Ishikawa (cell line): Measurements from ENCODE around the gene WWTR1.

Experiments
- CEBPB ChIP-seq: IDR thresholded peaks from 2 replicates; pipeline ENCODE4 v1.6.1; 2012
- CREB1 ChIP-seq: IDR thresholded peaks from 2 replicates; pipeline ENCODE4 v1.6.1; 2012; ENCODE audit warnings: low read depth
- EGR1 ChIP-seq: IDR thresholded peaks from 2 replicates; pipeline ENCODE4 v1.6.1; 2012
- EP300 ChIP-seq: IDR thresholded peaks from 2 replicates; pipeline ENCODE4 v1.6.1; 2012; ENCODE audit warnings: borderline replicate concordance
- FOXM1 ChIP-seq: IDR thresholded peaks from 2 replicates; pipeline ENCODE4 v1.6.1; 2012; ENCODE audit warnings: low read depth, borderline replicate concordance
- NFIC ChIP-seq: IDR thresholded peaks from 2 replicates; pipeline ENCODE4 v1.6.1; 2012
- RAD21 ChIP-seq: IDR thresholded peaks from 2 replicates; pipeline ENCODE4 v1.6.1; 2012; ENCODE audit warnings: low read depth
- TAF1 ChIP-seq: IDR thresholded peaks from 2 replicates; pipeline ENCODE4 v1.6.1; 2012; ENCODE audit warnings: low read depth, mild to moderate bottlenecking
- TCF12 ChIP-seq: IDR thresholded peaks from 2 replicates; pipeline ENCODE4 v1.6.1; 2012; ENCODE audit warnings: low read depth
- TEAD4 ChIP-seq: IDR thresholded peaks from 2 replicates; pipeline ENCODE4 v1.6.1; 2012
- YY1 ChIP-seq: IDR thresholded peaks from 2 replicates; pipeline ENCODE4 v1.6.1; 2012; ENCODE audit warnings: low read depth
- ZBTB7A ChIP-seq: IDR thresholded peaks from 2 replicates; pipeline ENCODE4 v1.6.1; 2012; ENCODE audit warnings: low read depth
- TF ChIP-seq, protein P1 (sequence below): IDR thresholded peaks from 2 replicates; pipeline ENCODE4 v1.6.1; 2012
- TF ChIP-seq, protein P2 (sequence below): IDR thresholded peaks from 2 replicates; pipeline ENCODE4 v1.6.1; 2012; ENCODE audit warnings: low read depth, mild to moderate bottlenecking
- TF ChIP-seq, protein P3 (sequence below): IDR thresholded peaks from 2 replicates; pipeline ENCODE4 v1.6.1; 2012

Gene WWTR1

DNA sequence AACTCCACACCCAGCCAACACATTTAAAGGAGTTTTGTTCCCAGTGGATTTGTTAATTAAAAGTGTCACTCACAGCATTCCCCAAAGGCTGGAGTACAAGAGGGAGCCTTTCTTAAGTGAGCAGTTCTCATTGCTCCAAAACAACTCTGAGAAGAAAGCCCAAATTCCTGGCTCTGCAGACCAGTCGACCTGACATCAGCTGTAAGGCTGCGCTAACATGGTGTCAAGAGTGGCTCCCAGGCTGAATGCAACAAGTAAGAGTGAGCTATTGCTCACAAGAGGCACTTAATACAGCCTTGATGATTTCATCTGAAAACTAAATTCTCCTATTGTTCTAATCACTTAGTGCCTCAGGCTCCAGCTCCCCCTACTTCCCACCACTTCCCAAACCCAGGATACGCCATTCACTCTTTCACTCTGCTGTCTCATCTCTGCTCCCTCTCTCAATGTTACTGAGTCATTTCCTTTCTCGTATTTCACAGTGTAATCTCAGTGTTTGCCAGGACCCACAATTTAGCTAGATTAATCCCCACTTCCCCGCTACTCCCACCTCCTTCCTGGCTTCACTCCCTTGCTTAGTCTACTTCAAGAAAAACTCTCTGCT is 81.8 kb downstream of the WWTR1 start:
- TF ChIP-seq RAD21 (peak; percentile 2; the same call in 1 of the 2 replicates), CEBPB (no peak), EGR1 (no peak), TEAD4 (no peak), YY1 (peak; percentile 51; the same call in 1 of the 2 replicates), EP300 (peak; percentile 84), TAF1 (no peak), NFIC (peak; percentile 45; the same call in 1 of the 2 replicates), TCF12 (peak; percentile 68), FOXM1 (peak; percentile 63; the same call in 1 of the 2 replicates), ZBTB7A (0 out of 2 replicates have a peak, but pooled peaks have one; percentile 49)
- TF ChIP-seq, protein P1, sequence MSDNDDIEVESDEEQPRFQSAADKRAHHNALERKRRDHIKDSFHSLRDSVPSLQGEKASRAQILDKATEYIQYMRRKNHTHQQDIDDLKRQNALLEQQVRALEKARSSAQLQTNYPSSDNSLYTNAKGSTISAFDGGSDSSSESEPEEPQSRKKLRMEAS = peak; percentile 42; the same call in 1 of the 2 replicates
- TF ChIP-seq, protein P2, sequence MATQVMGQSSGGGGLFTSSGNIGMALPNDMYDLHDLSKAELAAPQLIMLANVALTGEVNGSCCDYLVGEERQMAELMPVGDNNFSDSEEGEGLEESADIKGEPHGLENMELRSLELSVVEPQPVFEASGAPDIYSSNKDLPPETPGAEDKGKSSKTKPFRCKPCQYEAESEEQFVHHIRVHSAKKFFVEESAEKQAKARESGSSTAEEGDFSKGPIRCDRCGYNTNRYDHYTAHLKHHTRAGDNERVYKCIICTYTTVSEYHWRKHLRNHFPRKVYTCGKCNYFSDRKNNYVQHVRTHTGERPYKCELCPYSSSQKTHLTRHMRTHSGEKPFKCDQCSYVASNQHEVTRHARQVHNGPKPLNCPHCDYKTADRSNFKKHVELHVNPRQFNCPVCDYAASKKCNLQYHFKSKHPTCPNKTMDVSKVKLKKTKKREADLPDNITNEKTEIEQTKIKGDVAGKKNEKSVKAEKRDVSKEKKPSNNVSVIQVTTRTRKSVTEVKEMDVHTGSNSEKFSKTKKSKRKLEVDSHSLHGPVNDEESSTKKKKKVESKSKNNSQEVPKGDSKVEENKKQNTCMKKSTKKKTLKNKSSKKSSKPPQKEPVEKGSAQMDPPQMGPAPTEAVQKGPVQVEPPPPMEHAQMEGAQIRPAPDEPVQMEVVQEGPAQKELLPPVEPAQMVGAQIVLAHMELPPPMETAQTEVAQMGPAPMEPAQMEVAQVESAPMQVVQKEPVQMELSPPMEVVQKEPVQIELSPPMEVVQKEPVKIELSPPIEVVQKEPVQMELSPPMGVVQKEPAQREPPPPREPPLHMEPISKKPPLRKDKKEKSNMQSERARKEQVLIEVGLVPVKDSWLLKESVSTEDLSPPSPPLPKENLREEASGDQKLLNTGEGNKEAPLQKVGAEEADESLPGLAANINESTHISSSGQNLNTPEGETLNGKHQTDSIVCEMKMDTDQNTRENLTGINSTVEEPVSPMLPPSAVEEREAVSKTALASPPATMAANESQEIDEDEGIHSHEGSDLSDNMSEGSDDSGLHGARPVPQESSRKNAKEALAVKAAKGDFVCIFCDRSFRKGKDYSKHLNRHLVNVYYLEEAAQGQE = no peak

DNA sequence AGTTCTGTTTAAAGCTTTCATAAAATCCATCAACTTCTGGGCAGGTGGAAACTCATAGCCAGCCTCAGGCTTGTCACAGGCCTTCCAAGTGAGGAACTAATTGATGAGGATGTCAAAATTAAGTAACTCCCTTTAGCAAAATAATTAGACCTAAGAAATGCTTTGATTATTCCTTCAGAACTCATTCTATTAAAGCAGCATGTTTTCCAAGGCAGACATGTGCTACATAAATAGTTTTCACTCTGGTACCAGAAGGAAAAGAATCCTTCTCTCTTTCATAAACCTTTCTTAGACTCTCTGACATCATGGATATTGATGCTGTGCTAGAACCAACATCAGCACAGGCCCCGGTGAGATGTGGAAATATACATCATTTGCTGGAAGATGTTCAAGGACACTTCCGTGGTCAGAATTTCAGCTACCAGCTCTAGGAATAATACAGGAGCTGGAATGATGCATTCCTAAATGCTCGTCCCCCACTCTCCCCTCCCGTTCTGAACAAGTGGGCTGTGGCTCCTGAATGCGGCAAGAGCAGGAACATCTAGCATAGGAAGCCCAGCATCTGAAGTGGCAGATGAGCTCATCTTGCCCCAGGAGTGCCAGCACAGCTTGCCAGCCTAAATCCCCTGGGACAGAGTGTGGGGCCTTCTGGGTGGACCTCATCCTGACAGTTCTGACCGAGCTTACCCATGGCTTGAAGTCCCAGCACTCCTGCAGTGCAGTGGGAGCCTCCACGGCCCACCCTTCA is 82.4 kb downstream of the WWTR1 start:
- no peak for TF ChIP-seq ZBTB7A
- no peak for TF ChIP-seq TAF1
- no peak for TF ChIP-seq YY1
- TF ChIP-seq, protein P1 = no peak
- no peak for TF ChIP-seq EGR1
- TF ChIP-seq TCF12 = no peak
- TF ChIP-seq, protein P3, sequence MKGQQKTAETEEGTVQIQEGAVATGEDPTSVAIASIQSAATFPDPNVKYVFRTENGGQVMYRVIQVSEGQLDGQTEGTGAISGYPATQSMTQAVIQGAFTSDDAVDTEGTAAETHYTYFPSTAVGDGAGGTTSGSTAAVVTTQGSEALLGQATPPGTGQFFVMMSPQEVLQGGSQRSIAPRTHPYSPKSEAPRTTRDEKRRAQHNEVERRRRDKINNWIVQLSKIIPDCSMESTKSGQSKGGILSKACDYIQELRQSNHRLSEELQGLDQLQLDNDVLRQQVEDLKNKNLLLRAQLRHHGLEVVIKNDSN = no peak
- TF ChIP-seq TEAD4 = no peak
- TF ChIP-seq CEBPB = no peak
- TF ChIP-seq, protein P2 = no peak
- no peak for TF ChIP-seq FOXM1
- TF ChIP-seq RAD21 = no peak
- TF ChIP-seq NFIC = no peak
- TF ChIP-seq CREB1 = no peak
- TF ChIP-seq EP300 = no peak

DNA sequence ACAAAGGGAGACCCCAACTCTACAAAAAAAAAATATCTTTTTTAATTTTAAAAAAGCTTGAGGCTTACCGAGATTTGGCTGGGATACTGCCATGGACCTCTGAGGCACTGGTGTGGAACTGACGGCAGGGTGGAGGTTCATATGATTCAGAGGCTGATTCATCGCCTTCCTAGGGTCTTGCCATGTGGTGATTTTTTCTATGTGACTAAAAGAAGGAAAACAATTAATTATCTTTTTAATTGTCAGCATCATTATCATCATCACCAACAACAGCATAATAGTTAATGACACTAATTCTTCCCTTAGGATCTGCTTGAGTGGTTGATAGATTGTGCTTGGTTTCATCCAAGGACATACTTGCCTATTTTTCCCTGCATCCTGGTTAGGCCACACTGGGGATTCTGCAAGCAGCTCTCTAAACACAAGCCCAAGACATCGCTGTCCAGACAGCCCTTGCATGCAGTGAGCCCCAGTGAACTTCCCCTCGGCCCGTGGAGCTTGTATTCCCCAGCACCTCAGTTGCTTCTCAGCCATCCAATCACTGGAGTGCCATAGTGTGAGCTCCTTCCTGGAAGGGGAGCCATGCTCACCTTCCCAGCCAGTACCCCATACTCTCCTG is 84.9 kb downstream of the WWTR1 start:
- no peak for TF ChIP-seq NFIC
- peak; percentile 33; the same call in 1 of the 2 replicates for TF ChIP-seq EP300
- TF ChIP-seq TCF12 = no peak

DNA sequence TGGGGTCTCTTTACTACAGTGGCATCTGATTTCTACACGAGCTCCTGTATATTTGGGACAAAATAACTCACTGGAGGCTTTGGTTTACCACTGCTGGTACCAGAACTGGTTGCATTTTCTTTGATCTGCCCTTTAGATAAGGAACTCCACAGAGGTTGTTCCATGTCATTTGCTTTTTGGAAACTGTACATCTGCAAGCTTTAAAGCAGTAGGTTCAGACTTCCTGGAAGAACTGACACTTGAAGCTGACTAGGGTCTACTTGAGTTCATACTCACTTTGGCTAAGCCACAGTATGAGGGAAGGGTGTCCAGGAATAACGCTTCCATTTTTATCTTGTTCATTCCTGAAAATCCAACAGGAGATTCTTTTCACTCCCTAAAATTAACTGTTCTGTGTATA is 86.4 kb downstream of the WWTR1 start:
- TF ChIP-seq CREB1 (no peak), ZBTB7A (no peak), NFIC (no peak), TAF1 (no peak), EGR1 (no peak), EP300 (no peak), RAD21 (no peak), CEBPB (no peak)
- TF ChIP-seq, protein P3 = no peak

- TF ChIP-seq TCF12 = no peak
- TF ChIP-seq TEAD4 = no peak
- TF ChIP-seq EGR1 = no peak
- TF ChIP-seq, protein P2 = no peak
- TF ChIP-seq CEBPB = no peak
- TF ChIP-seq, protein P1 = no peak
- no peak for TF ChIP-seq CREB1
- TF ChIP-seq EP300 = no peak
- no peak for TF ChIP-seq TAF1
- TF ChIP-seq, protein P3 = no peak
- TF ChIP-seq YY1 = no peak
- no peak for TF ChIP-seq ZBTB7A
- no peak for TF ChIP-seq FOXM1
- no peak for TF ChIP-seq NFIC
- TF ChIP-seq RAD21 = no peak
Measured at GRCh38 chr3:149570016-149570415, 87.8 kb downstream of the WWTR1 start.
